ENCODE data around the gene ZFYVE21.
A peak's percentile ranks its signal among the peaks of the same experiment; 100 is the strongest.

Gene ZFYVE21

DNA sequence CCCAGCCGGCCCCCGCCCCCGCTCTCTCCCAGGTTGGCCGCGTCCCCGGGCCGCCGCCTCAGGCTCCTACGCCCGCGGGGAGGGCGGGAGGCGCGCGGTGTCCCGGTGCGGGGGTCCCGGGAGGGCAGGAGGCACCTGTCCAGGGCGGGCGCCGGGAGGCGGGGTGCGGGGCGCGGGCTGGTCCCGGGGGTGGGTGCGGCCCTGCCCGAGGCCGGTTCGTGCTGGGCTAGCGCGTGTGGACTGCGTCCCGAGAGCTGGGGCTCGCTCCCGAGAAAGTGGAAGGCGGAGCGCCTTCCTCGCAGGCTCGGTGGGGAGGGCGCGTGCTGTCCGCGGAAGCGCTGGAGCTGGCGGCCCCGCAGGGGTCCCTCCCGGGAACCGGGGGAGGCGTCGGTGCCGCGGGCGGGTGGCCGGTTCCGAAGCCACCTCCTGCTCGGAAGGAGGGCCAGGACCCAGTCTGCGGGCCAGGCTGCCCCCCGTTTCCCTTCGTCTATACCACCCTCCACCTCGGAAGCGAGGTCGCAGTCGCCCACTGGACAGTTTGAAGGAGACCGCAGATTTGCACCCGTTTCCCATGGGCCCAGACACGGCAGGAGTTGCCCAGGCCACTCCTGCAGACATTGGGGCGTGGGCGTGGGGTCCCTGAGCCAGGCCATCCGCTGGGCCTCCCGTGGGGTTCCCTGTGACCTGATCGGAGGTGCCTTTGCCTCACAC is 636 bp downstream of the ZFYVE21 start:
- in situ Hi-C loops (cut with MboI; ENCODE audit: low pct_unique_long_range_greater_than_20kb, low sequenced_read_pairs) = no loop called here

GRCh38 chr14:103716899-103717411 is 1.3 kb downstream of the ZFYVE21 start:
- in situ Hi-C loops (cut with MboI; ENCODE audit: low pct_unique_long_range_greater_than_20kb, low sequenced_read_pairs) = no loop called here
- no peak for DNase-seq

More for the DNA sequence above, 636 bp downstream of the ZFYVE21 start:
- DNase-seq = peak; percentile 17

DNA sequence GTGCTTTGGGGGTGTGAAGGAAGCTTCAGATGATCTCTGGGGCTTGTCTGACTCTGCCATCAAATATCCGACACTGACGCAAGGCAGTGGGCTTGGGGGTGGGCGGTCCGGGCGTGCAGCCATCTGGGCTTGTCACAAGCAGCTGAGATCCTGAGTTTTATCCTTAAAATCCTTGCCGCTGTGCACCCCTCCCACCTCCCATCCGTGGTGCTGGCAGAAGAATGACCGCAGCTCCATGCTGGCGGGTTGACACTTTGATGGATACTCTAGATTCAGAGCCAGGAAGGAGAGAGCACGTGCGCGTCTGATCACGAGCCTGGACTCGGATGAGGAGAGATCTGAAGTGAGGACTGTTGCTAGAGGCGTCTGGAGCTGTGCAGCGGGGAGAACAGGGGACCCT is 3.0 kb downstream of the ZFYVE21 start:
- in situ Hi-C loops (cut with MboI; ENCODE audit: low pct_unique_long_range_greater_than_20kb, low sequenced_read_pairs) = no loop called here
- no peak for DNase-seq

- in situ Hi-C loops (cut with MboI; ENCODE audit: low pct_unique_long_range_greater_than_20kb, low sequenced_read_pairs) = no loop called here
- DNase-seq = no peak
Observed at GRCh38 chr14:103719751-103720150, 4.1 kb downstream of the ZFYVE21 start.

GRCh38 chr14:103721334-103722120 is 5.9 kb downstream of the ZFYVE21 start:
- in situ Hi-C loops (cut with MboI; ENCODE audit: low pct_unique_long_range_greater_than_20kb, low sequenced_read_pairs) = no loop called here
- no peak for DNase-seq

- in situ Hi-C loops (cut with MboI; ENCODE audit: low pct_unique_long_range_greater_than_20kb, low sequenced_read_pairs) = no loop called here
- no peak for DNase-seq
Observed at GRCh38 chr14:103723748-103724081, 8.1 kb downstream of the ZFYVE21 start.

- in situ Hi-C loops (cut with MboI; ENCODE audit: low pct_unique_long_range_greater_than_20kb, low sequenced_read_pairs) = no loop called here
- DNase-seq = no peak
Observed at GRCh38 chr14:103724116-103724515, 8.5 kb downstream of the ZFYVE21 start.

GRCh38 chr14:103725001-103725682 is 9.5 kb downstream of the ZFYVE21 start:
- in situ Hi-C loops (cut with MboI; ENCODE audit: low pct_unique_long_range_greater_than_20kb, low sequenced_read_pairs) = no loop called here
- no peak for DNase-seq

DNA sequence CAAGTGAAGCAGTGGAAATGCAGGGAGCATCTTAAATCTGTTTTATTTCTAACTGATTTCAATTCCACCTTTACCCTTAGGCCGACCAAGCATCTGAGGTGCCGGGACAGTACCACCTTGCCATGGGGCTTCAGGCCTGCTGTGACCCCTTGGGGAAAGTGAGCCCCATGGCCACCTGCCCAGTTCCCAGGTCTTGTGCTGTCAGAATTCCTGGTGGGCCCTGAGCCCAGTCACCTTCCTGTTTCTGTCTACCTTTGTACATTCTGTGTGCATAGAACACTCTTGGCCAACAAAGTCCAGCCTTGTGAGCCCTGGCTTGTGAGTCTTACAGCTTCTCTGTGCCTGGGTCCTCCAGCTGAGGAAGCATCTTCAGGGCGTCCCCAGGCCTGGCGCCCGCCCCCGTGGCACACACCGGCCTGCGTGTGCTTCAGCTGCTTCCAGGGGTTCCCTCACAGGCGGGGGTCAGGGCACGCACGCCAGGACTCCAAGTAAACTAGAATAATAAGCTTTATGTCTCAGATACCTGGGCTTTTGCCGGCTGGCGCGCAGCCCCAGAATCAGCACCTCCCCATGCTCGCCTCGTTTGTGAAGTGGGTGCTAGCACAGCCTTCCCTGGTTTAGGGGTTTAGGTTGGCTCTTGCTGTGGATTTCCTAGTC is 10.3 kb downstream of the ZFYVE21 start:
- in situ Hi-C loops (cut with MboI; ENCODE audit: low pct_unique_long_range_greater_than_20kb, low sequenced_read_pairs) = no loop called here
- DNase-seq = no peak

DNA sequence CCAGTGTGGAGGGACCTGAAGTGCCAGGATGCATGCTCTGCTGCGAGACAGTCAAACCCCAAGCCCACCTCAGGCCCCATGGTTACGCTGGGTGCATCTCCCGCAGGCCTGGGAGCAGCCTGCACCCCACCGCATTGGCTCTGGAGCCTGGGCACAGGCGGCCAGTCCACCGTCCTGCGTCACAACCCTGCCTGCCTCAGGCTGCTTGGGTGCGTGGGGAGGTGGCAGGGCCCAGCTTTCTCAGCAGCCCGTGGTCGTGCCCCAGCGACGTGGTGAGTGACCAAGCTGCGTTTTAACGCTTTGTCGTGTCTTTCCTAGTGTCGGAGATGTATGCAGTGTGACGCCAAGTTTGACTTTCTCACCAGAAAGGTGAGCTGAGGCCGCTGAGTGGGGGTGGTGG is 10.9 kb downstream of the ZFYVE21 start:
- no peak for DNase-seq
- in situ Hi-C loops (cut with MboI; ENCODE audit: low pct_unique_long_range_greater_than_20kb, low sequenced_read_pairs) = no loop called here

GRCh38 chr14:103727313-103727980 is 11.8 kb downstream of the ZFYVE21 start:
- DNase-seq = no peak
- in situ Hi-C loops (cut with MboI; ENCODE audit: low pct_unique_long_range_greater_than_20kb, low sequenced_read_pairs) = no loop called here

DNA sequence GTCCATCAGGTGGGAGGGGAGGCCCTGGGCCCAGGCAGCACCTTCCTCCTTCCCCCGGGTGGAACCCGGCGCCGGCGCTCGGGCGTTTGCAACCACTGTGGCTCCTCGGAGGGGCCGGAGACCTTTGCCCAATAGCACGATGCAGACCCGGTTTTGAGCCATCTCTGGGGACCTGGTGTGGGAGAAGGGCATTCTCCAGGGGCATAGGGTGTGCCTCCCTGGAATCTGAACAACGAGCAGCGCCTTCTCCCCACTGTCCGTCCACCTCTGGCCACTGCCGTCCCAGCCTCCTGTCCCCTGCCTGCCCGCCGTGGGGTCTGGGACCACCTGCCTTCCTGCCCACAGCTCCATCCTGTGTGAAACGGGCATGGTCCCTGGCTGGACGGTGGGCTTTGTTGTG is 12.5 kb downstream of the ZFYVE21 start:
- no peak for DNase-seq
- in situ Hi-C loops (cut with MboI; ENCODE audit: low pct_unique_long_range_greater_than_20kb, low sequenced_read_pairs) = no loop called here

DNA sequence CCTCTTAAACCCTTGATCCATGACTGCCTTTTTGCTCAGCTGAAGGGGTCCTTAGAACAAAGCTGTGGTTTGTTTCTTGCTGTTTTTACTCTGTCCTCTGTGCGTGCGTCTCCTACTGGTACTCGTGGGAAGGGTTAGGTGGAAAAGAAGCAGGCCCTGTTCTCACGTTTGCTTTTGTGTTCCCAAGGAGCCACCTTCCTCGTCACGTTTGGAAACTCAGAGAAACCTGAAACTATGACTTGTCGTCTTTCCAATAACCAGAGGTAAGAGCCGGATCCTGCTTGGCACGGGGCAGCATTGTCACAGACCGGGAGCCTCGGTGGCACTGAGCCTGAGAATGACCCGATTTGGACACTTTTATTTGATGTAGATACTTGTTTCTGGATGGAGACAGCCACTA is 13.1 kb downstream of the ZFYVE21 start:
- DNase-seq = no peak
- in situ Hi-C loops (cut with MboI; ENCODE audit: low pct_unique_long_range_greater_than_20kb, low sequenced_read_pairs) = no loop called here

DNA sequence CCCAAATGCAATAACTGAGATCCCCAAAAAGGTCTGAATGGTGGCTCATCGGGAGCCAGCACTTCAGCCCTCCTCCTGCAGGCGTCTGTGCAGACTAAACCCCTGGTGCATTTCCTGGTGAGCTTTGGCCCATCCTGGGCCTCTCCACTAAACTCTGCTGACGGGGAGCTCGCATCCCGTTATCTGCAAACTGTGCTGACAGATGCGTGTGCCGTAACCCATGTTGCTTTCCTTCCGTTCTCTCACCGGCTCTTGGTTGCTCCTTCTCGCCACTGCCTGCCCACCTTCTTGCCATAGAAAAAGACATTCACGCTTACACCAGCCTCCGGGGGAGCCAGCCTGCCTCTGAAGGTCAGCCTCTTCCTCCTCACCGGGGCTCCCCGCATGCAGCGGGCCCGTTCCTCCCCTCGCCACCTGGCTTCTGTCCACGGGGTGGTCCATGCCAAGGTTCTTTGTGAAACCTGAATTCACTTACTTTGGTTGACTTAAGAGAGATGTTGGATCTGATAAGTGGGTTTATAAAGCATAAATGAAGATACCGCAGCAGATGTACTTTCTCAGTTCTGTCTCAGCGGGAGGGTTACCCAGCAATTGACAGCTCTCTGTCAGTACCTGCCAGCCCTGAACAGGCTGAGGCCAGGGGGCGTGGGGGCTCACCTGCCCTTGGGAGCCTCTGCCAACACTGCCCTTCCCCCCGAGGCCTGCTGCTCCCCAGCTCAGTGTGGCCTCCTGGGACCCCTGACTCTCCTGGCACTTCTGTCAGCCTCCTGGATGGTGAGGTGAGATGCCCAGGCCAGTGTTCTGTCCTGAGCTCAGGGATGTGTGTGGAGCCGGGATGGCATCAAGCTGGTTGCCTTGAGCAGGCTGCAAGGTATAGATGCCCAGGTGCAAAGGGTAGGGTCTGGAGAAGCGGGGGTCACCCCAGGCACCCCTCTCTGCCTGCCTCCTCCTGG is 14.2 kb downstream of the ZFYVE21 start:
- DNase-seq = no peak
- in situ Hi-C loops (cut with MboI; ENCODE audit: low pct_unique_long_range_greater_than_20kb, low sequenced_read_pairs) = no loop called here

GRCh38 chr14:103730490-103731035 is 15.0 kb downstream of the ZFYVE21 start:
- in situ Hi-C loops (cut with MboI; ENCODE audit: low pct_unique_long_range_greater_than_20kb, low sequenced_read_pairs) = no loop called here
- DNase-seq = no peak

DNA sequence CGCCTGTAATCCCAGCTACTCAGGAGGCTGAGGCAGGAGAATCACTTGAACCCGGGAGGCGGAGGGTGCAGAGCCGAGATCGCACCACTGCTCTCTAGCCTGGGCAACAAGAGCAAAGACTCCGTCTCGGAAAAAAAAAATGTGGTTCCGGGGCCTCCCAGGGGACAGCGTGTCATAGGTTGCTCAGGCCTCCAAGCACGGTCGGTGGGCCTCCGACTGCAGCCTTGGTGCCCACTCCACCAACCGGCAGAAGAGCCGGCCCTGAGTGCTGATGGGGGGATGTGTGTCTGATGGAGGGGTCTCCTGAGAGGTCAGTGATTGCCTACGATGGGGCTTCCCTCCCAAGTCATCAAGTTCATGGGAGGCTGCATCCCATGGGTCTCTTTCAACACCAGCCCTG is 15.9 kb downstream of the ZFYVE21 start:
- in situ Hi-C loops (cut with MboI; ENCODE audit: low pct_unique_long_range_greater_than_20kb, low sequenced_read_pairs) = no loop called here
- no peak for DNase-seq

DNA sequence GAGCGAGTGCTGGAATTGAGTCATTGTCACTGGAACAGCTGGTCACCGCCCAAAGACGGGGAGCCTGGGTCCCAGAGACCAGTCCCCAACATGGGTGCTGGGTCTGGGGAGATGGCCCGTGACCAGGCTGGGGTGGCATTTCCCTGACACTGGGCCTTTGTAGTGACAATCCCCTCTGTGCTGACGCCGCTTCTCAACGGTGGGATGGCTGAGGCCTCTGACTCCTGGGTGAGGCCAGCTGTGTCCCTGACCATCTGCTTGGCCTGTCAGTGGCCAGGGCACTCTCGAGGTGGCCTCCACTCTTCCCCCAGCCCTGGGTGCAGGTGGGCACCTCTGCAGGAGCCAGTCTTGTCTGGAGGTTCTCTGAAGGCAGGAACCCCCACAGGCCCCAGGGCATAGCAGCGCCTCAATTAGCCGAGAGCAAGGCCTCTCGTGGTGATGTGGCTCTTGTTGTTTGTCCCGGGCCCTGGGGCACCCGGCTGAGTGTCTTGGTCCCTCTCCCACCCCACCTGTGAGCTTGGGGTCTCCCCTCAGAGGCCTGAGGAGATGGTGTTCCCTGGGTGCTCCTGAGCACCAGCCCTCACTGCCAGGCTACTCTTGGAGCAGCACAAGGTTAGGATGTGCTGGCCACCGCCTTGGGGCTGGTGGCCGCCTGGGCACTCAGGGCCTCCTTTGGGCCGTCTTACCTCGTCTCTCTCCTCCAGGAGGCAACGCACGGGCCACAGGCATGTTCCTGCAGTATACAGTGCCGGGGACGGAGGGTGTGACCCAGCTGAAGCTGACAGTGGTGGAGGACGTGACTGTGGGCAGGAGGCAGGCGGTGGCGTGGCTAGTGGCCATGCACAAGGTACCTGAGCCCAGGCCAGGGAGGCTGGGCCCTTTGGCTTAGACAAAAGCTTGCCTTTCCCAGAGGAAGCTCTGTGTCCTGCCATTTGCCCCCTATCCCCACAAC is 16.6 kb downstream of the ZFYVE21 start:
- DNase-seq = no peak
- in situ Hi-C loops (cut with MboI; ENCODE audit: low pct_unique_long_range_greater_than_20kb, low sequenced_read_pairs) = no loop called here
